Activated T-helper 1 cell treated with anti-CD3 and anti-CD28 coated beads, Interleukin-2, amount 50 U/mL, for 16 hours (primary cell): ENCODE results near the gene GALNT6.
"Not testable (repeated sequence)": the region's sequence is repeated elsewhere in the genome, so short reads cannot be mapped to it uniquely, and the experiment has no call there.

ENCODE experiments used
- DNase-seq, 2 donors: peaks; one replicate each; pipeline ENCODE4 v3.0.0-alpha.2; 2020; ENCODE audit warnings: low read depth in 1 of 2, low spot score in 1 of 2

GALNT6 gene

DNA sequence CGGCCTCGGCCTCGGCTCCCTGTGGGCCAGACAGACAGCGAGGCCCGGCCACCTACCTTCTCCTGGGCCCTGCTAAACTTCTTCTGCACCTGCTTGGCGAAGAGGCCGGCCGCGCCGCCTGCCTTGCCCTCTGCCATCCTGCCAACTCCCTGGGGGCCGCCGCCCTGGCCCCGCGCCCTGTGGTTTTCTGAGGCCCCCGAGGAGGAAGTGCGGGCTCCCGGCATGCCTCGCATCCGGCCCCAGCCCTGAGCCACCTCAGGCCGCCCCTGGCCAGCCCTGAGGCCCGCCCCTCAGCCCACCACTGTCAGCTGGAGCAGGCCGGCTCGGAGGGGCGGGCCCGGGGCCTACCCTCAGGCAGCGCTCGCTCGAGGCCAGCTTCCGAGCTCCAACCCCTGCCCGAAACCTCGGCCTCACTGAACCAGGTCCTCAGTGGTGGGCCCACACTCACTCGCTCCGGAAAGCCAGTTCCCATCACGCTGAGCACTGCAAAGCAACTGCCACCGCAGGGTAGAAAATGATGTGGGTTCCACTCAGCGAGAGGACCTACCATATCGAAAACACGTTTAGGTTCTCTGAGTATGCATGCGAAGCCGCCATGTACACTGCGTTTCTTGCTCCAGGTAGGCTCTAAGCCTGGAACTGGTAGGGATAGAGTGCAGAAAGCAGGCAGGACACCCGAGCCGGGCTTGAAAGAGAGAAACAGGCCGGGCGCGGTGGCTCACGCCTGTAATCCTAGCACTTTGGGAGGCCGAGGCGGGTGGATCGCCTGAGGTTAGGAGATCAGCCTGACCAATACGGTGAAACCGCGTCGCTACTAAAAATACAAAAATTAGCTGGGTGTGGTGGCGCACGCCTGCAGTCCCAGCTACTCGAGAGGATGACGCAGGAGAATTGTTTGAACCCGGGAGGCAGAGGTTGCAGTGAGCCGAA is 67.0 kb downstream of the GALNT6 start, which contains the start of gene BIN2:
TSS of gene BIN2 (minus strand) at position 209 of the 930 bp plus-strand sequence. CDS start at position 137, 72 bp downstream.
- peak; percentile 42 to 52 for DNase-seq

DNA sequence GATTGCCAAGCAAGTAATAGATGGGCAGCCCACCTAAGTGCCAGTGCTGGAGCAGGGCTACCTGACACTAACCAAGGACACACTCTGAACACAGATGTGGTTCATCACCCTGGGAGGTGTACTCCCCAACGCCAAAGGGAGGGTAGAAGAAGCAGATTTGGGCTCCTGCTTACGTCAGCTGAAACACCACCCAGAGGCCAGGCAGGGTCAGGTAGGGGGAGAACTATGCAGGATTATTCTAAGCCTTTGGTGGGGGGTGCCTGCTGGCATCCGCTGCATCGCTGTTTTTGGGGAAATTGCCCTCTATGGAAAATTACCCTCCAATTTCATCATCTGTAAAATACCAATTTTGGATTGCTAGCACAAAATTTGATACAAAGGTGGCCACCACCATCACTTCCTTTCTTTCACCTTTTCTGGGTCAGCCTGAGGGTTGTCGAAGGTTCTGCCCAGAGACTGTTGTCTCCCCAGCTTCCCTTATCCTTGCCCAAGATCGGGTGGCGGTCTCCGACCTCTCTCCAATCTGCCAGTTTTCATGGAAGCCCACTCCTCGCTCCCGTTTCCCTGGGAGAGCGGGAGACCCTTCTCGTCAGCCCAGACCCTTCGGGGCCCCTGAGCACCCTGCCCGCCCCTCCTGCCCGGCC is 67.8 kb downstream of the GALNT6 start:
- DNase-seq = peak; percentile 19 to 20

DNA sequence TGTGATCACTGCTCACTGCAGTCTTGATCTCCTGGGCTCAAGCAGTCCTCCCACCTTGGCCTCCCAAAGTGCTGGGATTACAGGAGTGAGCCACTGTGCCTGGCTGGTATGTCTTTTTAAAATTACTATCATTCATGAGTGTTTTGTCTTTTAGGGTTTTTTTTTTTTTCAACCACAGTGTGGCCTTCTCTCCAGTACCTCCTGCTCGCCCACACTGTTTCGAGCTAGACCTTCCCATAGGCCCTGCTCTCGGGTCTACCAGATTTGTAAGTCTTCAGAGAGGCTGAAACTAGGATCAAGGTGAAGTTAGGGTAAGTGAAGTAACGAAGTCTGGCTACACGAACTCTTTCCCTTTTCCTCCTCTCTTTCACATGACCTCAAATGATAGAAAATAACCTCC is 68.8 kb downstream of the GALNT6 start:
- no peak for DNase-seq

DNA sequence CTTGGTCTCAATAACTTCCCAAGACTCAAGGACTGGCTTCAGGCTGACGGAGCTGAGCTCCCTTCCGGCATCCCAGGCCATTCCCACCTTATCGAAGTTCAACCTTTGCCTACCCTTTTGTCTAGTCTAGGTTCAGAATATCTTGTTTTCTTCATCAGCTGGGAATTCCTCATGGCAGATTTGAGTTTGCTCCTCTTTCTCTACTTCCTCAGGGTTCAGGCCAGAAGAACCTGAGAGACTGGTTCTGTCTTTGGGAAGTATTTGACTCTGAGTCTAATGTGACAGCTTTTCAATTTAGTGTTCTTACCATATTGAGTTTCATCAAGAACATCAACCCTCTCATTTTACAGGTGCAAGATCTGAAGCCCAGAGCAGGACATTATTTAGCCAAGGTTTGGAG is 69.3 kb downstream of the GALNT6 start:
- DNase-seq = no peak

DNA sequence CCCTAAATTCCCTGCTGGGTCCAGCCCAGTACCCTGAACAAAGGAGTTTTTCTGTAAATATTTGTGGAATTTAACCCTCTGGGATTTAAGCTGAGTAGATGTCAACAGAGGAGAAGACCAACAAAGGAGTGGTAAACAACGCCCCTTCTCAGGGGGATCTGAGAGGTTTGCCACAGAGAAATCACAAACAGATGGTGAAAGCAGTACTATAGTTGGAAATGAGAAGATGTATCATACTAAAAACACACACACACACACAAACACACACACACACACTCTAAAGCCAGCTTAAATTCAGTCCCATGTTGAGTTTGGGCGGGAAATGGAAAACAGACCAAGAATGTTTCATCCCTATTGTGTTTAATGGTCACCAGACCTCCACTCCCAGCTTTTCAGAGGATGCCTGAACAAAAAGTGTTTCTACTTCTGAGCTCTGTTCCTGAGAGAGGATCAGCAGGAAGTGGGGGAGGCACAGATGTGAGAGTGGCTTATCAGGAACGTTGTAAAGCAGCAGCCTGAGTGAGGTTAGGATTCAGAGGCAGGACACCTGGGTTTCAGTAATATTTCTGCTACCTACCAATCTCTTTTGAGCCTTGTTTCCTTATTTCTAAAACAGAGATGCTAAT is 70.4 kb downstream of the GALNT6 start:
- no peak for DNase-seq

DNA sequence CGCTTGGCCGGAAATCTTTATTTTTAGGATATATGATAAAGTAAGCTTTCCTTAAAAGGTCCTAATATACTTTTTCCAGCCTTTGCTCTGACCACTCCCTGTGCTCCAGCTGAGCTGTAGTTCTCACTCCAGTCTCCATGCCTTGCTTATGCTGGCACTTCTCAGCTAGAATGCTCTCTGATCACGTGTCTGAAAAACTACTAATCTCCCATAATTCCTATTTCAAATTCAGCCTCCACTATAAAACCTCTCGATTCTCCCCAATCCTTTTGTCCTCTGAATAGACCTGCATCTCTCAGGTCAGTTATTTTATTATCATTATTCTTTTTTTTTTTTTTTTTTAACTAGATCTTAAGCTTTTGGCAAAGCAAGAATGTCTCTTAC is 70.9 kb downstream of the GALNT6 start:
- DNase-seq = no peak

DNA sequence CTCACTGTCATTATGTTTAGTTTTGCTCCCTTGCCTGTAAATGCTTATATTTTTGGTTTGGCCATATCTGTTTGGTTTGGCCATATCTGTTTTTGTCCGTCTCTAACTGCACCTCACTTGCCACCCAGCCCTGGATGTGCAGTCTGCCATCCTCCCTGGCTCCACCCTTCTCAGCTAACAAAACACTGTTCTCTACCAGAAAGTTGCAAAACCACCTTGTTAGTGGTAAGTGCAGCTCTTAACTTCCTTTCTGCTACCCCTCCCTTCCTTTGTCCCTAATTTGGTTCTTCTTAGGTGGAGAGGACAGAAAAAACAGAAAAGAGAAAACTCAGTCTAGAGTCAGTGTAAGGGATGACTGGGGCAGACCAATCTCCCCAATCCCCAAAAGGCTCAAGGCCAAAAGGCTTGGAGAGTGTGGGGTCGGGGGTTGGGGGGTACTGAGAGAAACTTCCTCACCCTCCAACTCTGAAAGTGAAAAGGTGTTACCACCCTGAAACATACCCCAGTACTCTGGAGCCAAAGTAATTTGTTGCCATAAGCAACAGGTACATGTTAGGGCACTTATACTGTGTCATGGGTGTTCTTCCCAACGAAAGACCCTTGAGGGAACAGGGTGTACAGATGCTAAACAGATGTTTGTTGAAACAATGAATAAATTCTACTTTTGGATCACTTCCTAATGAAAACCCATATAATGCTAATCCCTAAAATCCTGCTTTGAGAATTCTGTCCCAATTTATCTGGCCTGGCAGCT is 72.2 kb downstream of the GALNT6 start:
- DNase-seq = no peak

DNA sequence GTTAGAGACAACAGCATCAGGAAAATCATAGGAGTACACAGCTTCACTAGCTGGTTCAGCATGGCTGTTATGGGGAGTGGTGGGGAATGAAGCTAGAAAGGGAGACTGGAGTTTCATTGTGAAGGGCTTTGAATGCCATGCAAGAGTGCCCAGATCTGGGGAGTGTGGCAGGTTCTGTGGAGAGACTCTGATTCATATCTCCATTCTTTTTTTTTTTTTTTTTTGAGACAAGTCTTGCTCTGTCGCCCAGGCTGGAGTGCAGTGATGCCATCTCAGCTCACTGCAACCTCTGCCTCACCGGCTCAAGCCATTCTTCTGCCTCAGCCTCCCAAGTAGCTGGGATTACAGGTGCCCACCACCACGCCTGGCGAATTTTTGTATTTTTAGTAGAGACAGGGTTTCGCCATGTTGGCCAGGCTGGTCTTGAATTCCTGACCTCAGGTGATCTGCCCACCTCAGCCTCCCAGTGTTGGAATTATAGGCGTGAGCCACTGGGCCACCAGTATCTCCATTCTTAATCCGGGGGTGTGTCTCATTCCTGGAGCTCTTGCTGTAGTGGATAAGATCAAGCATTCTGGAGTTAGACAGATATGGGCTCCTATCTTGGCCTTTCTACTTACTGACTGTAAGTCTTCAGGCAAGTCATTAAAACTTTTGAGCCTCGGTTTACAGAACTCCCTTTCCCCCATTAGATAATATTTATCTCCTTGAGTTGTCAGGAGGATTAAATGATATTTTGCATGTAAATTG is 73.0 kb downstream of the GALNT6 start:
- not testable (repeated sequence) for DNase-seq

DNA sequence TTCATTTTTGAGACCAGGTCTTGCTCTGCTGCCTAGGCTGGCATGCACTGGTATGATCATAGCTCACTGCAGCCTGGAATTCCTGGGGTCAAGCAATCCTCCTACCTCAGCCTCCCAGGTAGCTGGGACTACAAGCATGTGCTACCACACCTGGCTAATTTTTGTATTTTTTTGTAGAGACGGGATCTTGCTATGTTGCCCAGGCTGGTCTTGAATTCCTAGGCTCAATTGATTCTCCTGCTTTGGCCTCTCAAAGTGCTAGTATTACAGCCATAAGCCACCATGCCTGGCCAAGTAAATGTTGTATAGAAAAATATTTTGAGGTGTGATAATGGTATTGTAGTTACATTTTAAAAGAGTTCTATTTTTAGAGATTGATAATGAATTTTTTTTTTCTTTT is 79.8 kb downstream of the GALNT6 start:
- DNase-seq = no peak

DNA sequence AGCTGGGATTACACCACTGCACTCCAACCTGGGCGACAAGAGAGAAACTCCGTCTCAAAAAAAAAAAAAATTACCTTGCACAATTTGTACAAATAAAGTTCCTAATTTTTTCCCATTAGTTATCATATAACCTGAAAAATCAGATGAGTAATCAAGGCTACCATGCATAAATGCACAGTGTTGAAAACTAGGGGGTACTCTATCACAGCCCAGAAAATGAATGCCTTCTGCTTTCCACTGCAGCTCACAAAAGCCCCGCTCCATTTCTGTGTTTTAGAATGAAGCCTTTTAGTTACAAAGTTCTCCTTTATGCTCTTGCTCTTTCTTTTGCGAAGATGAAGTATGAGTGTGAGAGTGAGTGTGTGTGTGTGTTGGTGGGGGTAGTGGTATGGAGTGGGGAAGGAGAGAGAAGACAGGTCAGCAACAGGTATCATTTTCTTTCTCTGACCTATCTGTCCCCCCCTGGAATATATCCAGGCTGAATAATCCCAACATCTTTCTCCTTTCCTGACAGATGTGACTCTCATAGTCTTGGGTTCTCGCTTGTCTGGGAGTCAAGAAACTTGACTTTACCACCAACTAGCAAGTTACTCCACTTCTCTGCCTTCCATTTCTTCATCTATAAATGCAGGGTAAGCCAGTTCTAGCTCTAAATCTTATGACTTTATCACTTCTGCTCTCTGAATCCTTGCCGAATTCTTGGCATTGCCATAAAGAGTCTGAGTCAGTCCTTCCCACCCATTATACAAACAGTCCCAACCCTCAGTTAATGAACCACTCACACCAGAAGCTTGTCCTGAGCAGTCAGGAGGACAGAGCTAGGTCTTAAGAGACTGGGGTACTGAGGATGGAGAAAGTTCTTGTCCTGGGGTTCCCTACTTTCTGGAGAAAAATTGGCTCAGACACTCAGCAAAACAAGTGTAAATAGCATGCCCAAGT is 83.3 kb downstream of the GALNT6 start:
- DNase-seq = no peak

DNA sequence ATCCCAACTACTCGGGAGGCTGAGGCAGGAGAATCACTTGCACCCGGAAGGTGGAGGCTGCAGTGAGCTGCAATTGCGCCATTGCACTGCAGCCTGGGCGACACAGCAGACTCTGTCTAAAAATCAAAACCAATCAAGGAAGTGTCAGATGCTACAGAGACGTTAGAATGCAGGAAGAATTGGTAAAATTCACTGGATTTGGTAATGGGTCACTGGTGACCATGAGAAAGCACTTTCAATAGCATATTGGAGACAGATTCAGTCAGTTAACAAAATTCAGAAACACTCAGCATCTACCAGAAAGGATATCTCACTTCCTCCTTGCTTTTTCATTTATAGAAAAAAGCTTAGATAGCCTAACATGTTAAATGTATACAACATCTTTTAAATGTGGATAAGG is 84.7 kb downstream of the GALNT6 start:
- DNase-seq = no peak
